D341Med (cell line): ENCODE data around the gene C1QTNF12.

Experiments
- DNase-seq: peaks from one replicate; pipeline ENCODE4 v3.0.0; 2012; ENCODE audit warnings: low spot score

C1QTNF12 gene

DNA sequence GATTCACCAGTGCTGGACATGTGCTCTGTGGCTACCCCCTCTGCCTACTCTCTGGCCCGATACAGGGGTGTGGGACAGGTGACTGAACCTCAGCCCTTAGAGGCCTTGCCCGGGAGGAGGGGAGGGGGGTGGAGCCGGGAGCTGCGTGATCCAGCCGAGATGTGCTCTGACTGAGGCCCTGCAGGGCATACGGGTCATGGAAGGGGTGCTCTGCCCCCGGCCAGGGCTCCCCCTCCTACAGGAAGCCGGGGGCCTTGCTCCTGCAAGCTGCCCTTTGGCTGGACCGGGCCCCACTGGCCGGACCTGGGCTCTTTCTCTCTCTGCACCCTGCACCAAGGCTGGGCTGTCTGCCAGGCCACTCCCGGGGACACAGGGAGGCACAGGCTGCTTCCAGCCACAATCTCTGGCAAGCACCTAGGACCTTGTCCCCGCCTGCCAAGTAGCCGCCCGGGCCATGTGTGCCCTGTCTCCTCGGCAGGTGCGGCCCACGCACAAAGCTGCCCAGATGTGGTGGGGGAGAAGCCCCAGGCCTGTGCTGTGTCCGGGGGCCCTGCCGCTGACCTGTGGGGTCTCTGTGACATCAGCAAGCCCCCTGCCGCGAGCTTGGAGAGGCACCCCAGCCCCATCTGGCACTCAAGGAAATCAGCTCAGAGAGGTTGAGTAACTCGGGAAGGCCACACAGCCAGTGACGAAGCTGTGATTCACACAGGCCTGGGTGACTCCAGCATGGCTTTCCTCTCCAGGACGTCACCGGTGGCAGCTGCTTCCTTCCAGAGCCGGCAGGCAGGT, 35.2 kb upstream of the C1QTNF12 start:
- DNase-seq = no peak

DNA sequence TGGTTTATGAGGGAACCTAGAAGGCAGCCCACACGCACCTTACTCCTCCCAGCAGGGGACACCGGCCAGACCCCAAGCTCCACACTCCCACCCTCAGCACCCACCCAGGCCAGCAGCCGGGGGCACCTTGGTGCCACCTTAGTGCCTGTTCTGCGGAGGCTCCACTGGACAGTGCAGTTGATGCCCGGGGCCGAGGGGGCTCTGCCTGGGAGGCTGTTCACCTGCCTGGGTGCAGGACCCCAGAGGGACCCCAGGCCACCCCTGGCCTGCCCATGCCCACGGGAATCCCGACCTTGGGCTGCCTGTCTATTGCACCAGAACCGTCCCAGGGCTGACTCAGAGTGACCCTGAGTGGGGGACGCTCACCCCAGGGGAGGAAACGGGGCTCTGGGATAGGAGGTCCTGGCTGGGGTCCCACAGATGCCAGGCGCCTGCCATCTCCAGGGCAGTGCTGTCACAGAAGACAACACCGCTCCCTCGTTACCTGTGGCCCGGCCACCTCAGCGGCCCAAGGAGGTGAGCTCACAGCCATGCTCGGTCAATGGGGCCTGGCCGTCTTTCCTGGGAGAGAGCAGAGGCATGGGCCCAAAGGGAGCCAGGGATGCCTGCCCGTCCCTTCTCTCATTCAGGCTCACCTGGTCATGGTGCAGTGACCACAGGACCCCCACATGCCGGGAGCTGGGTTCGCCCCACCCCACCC, 34.4 kb upstream of the C1QTNF12 start:
- DNase-seq = no peak

DNA sequence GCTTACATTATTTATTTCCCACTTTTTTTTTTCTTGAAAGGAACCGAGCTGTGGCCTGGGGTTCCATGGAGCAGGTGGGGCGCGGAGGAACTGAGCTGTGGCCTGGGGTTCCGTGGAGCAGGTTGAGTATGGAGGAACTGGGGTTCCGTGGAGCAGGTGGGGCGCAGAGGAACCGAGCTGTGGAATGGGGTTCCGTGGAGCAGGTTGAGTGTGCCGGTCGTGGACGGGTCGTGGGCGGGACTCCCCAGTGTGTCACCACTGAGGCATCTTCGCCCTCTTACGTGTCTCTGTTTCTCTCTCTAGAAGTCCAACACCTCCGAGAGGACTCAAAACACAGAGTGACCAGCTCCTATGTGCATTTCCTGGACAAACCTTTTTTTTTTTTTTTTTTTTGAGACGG, 32.5 kb upstream of the C1QTNF12 start:
- DNase-seq = no peak

DNA sequence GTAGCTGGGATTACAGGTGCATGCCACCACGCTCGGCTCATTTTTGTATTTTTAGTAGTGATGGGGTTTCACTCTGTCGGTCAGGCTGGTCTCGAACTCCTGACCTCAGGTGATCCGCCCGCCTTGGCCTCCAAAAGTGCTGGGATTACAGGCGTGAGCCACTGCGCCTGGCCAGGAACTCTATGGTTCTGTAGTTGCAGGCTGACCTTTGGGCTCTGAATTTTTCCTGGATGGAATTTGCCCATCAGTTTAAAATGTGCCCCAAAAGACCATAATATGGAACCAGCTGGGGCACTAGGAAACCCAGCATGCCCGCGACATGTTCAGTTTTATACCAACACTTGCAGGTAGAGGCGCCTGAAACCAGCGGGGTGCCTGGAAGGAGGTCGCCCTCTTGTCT, 32.1 kb upstream of the C1QTNF12 start:
- no peak for DNase-seq

DNA sequence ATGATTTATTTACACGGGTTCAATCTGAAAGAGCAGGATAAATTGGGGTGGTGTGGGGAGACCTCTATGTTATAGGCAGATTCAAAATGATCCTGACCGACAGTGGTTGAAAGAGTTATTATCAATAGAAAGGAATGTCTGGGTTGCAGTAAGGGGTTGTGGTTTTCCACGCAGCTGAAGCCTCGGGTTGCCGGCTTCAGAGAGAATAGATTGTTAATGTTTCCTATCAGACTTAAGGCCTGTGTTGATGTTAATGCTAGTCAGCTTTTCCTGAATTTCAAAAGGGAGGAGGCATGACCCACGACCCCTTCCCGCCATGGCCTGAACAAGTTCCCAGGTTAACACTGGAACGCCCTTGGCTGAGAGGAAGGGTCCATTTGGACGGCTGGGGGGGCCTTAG, 29.3 kb upstream of the C1QTNF12 start:
- no peak for DNase-seq

DNA sequence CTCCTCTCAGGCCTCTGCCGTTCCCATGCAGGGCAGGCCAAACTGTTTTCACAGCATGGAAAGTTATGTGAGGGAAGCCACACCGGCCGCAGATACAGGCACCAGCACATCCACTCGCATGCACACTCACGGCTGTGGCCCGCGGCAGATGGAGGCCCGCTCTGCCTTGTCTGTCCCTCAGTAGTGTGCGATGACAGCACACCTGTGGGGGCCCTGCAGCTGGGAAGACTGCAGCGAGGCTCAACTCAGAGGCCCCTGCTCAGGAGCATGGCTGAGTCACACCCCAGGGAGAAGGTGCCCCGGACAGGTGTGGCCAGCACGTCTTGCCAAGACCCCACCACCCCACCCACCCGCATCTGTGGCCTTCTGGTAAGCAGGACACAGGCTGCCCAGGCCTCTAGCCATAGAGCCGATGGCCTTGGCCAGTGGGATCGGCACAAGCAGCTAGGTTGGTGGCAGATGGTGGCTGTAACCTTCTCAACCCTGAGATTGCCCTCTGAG, 28.5 kb upstream of the C1QTNF12 start:
- no peak for DNase-seq

DNA sequence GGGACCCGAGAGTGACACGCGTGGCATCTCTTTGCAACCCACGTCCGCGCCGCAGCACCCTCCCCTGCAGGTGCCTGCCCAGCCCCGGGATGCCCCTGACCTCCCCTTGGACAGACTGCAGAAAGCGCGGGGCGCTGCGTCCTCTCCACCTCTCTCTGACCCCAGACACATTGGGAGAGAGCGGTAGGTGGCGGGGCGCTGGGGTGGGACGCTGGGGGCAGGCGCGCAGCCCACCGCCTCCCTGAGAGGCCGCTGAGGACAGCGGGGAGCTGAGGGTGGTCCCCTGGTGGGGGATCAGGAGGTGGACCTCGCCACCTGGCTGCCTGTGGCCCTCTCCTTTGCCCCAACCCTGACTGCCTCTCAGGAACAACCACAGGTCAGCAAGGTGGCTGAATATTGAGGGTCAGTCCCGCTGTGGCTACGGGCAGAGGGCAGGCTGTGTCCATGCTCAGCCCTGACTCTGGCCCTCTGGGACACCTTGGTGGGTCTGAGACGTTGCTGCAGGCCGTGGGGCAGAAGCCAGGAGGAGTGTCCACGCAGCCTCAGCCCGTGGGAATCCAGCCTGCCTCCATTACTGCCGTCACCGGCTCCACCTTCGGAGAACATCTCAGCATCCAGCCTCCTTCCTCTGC, 27.9 kb upstream of the C1QTNF12 start:
- no peak for DNase-seq

DNA sequence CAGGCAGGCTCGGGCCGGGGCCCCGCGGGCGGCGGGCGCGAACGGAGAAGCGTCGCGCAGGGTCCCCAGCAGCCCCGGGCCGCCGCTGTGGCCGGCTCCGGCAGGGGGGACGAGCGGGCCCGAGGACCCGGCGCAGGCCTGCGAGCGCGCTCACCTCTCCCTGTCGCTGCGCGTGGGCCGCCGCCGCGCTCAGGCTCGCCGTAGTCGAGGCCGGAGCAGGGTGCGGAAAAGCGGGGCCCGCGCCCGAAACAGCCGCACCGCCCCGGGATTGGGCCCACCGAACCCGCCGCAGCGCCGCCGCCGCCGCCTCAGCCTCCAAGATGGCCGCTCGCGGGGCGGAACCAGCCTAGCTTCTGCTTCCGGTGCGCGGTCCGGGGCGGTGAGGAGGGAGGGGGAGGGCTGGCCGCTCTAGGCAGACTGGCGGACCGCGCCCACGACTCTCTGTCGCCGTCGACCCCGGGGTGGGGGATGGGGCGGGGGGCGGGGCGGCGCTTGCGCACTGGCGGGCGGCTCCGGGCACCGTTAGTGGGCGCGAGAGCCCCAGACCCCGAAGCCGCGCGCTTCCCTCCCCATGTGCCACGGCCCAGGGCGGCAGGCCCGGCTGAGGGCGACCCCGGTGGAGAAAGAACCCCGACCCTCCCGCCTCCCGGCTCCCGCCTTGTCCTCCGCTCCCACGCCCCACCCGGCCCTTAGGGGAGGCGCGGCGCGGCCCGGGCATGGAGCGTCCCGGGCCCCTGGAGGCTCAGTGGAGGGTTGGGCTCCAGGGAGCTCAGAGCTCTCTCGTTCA, 27.2 kb upstream of the C1QTNF12 start, which contains the start of gene UBE2J2:
Gene UBE2J2, minus strand, starts transcription at position 343 of the 787 bp plus-strand sequence. CDS start 5,862 bp downstream, outside the sequence.
- peak; percentile 99 for DNase-seq

DNA sequence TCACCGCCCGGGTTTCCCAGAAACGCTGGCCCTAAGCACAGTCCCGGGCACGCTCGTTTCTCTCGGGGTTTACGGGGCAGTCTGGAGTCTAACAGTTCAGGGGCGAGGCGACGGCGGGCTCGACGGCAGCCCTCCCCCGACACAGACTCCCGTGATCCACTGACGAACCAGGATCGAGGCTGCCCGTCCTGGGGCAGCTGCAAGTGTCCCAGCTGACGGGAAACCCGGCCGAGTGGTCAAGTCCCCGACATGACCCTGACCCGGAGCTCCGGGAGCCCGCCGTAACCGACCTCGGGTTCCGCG, 26.6 kb upstream of the C1QTNF12 start:
- no peak for DNase-seq

DNA sequence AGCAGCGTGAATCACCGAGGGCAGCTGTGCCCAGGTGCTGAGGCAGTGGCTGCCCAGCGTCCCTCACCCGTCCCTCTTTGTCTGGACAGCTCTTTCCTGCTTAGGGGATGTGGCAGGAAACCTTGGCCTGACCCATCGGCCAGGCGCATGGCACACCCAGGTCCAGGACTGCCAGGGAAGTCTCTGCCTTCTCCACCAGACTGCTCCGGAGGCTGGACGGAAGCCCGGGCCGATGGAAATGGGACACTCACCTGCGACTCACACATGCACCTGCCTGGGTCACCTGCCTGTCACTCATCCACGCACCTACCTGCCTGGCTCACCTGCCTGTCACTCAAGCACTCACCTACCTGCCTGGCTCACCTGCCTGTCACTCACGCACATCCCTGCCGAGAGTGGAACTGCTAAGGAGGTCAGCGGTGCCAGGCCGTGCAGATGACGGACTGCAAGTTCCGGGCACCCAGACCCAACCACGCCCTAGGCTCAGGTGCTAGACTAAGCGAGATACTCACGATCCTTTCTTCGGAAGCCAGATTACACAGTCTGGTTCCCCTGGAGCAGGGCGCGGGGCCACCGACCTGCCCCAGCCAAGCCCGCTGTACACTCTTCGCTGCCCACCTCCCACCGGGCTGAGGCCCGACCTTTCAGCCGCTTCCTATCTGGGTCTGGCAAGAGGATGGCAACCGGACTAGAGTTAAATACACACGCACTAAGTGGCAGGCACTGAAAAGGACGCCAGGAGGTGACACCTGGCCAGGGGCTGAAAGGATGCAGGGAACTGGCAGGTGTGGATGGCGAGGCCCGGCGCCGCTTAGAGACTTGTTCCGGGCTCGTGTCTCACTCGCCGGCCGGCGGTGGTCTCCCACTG, 26.1 kb upstream of the C1QTNF12 start:
- DNase-seq = no peak

DNA sequence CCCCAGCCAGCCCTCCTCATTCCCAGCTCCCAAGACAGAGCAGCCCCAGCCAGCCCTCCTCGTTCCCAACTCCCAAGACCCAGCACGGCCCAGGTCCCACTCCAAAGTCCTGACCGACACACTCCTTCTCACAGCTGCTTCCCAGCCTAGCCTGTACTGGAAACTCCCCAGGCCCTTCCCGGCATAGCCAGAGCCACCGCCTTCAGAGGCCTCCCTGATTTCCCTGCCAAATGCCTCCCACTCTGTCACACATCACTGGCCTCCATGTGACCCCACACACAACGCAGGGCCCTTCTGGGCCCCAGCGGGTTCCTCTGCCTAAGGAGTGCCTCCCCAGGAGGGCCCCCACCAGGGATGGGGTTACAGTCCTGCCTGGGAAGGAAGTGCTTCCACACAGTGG, 24.3 kb upstream of the C1QTNF12 start:
- DNase-seq = no peak

DNA sequence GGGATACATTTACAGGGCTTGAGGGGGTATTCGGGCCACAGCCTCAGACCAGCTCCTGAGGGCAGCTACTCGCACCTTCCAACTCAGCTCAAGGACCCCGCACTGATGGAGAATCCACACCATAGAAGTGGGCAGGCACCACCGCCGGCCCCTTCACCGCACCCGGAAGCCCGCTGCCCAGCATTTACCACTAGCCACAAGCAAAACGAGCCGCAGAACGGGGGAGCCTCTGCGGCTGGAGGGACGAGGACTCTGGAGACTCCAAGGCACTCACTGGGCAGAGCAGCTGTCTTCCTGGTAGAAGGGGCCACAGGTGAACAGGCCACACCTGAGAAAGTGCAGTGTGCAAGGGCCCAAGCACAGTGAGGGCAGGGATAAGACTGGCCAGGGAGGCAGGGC, 21.8 kb upstream of the C1QTNF12 start:
- no peak for DNase-seq

DNA sequence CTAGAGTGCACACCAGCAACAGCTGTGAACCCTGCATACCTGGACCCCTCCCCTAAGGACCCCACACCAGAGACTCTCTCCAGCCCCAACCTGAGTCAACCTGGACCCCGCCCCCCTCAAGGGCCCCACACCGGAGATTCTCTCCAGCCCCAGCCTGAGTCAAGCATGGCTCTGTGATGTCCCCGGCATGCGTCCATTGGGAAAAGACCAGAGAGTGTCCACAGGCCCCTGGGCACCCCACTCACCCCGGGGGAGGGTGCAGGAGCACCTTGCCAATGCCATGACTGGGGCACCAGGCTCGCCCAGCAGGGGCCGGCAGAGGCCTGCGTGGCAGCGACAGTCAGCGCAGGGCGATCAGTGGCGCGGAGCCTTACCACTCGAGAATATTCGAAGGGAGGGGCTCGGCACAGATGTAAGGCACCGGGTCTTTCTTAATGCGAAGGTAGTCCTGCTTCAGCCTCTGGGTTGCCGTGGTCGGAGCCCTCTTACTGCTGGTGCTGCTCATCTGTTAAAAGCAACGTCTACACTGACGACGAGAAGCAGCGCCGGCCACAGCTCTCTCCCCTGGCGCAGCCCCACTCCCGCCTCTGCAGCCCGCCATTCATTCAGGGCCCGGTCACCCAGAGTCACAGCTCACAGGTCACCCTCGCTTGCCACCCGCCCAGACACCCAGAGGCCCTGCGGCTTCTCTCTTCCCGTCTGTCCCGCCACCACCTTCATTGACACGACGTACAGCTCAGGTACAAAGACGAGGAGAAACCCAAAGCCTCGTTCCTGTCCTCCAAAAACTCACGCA, 21.2 kb upstream of the C1QTNF12 start:
- no peak for DNase-seq

DNA sequence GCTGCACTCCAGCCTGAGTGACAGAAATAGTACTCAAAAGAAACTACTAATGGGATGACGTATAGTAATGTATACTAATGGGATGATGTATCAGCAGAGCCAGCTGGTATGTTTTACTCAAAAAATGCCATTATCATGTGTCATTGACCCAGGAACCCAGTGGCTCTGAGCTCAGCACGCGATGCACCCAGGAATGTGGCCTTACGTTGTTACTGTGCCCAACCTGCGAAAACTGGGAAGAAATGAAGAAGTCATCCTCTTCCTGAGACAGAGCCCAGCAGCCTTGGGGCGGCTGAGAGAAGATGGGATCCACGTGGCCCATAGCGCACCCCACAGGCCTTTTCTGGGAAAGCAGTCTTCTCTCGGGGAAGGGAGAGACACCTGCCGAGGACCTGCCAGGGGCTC, 18.3 kb upstream of the C1QTNF12 start:
- DNase-seq = no peak

DNA sequence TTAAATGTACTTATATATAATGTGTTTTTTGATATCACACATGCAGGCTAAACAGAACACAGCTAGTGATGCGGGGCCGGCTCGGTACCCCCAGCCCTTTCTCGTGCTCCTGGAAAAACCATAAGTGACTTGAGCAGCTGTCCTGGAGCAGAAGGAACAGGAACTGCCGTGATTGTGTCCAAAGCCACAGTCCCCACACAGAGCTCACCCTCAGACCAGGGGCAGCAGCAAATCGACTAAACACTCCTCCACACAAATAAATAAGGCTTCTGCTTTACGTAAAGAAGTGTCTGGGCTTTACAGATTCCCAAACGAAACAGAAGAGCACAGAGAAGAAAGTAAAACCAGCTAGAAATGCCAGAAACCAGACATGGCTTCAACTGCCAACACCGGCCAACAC, 17.5 kb upstream of the C1QTNF12 start:
- DNase-seq = no peak

DNA sequence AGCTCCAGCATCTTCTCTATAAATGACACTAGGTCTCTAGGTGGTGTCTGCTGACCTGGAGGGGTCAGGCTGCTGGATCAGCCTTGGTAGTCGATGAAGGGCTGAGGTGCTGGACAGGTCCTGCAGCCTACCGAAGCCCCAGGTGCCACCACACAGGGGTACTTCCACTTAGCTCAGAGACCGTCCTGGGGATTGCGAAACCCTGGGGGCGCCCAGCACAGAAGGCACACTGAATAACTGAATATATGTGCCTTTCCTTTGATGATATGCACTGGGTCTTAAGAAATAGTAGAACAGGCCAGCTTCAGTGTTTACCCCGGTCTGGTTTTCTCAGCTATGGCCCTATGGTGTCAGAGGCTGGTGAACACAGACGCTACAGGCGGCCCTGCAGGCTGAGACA, 16.2 kb upstream of the C1QTNF12 start:
- no peak for DNase-seq

DNA sequence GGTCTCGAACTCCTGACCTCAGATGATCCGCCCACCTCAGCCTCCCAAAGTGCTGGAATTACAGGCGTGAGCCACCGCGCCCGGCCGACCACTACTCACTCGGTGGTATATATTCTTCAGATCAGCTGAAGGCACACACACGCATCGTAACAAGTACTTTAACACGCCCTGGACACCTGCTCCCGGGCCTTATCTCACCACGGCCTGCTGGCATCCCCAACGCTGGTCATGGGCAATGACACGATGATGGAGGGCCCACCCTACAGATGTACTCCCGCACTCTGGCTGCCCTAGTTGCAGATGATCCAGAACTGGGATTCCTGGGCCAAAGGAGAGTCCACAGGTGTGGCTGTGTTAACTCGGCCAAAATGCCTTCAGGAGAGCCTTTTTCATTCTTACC, 15.5 kb upstream of the C1QTNF12 start:
- DNase-seq = no peak

DNA sequence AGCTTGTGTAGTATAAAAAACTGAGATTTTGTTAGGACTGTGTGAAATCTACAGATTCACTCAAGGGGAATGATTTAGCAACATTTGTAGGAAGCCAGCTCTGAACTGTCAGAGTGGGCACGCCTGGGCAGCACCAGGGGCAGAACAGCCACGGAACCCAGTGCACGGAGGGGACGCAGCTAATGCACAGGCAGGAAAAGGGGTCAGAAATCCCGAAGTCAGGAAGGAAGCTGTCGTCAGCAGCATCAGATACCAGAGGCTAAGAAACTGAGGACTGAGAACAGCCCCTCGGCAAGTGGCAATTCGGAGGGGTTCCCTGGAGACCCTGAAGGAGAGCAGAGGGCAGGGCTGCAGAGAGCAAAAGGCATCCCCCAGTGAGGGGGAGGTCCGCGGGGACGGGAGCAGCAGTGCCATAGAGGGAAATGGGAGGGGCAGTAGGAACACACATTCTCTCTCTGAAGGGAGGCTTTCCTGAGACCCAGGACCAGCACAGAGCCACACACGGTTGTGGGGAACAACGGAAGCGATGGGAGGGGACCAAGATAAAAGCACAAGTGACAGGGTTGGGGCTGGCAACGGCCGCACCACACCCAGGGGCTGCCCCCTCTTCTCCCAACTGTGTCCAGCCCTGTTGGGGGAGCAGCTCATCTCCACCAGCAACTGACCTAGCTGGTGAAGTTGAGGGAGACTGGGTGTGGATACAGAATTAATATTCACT, 14.5 kb upstream of the C1QTNF12 start:
- no peak for DNase-seq

DNA sequence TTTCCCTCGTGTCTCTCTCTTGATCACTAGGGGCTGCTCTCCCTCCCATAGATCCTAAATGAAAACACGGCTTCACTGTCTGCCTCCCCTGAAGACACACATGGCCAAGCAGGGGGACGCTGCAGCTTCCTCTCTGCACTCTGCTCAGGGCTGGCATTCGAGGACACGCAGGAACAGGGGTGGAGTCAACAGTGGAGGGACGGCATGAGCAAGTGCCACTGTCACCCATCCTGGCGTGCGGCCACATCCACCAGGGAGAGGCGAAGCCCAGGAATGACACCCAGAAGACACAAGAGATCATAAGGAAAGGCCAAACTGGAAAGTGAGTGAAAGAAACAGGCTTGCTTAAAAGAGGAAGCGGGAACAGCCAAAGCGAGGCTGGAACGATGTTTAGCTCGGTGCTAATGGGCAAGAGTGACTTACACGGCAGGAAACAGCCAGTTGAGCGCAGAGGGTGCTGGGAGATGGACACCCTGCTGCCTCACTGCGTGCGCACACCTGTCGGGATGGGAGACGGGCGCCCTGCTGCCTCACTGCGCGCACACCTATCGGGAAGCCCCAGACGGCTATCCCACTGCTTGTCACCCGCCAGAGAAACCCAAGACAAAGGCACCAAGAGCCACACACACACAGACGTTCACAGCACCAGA, 13.6 kb upstream of the C1QTNF12 start:
- no peak for DNase-seq
